H9 (cell line): Measurements from ENCODE around the gene IQSEC1. TPM values are rescaled to one million over a fixed set of nuclear protein-coding genes. Genes with fewer than 3 reads are reported as not detected.

ENCODE experiments used
- DNase-seq: peaks from one replicate; pipeline ENCODE4 v3.0.0-alpha.2; 2017
- H2AFZ ChIP-seq: one replicate; pipeline ENCODE4 v1.6.1; 2013; ENCODE audit warnings: mild to moderate bottlenecking, low read length, control low read depth, moderate library complexity
- H2AK5ac ChIP-seq: 2 replicates; pipeline ENCODE4 v1.6.1; 2013; ENCODE audit warnings: low read length, control low read depth, mixed read lengths; ENCODE audit not compliant: insufficient read length
- H2BK120ac ChIP-seq: one replicate; pipeline ENCODE4 v1.6.1; 2013; ENCODE audit warnings: low read depth, mild to moderate bottlenecking, low read length, control low read depth, inconsistent platforms; ENCODE audit not compliant: poor library complexity, severe bottlenecking
- H2BK12ac ChIP-seq: 2 replicates; pipeline ENCODE4 v1.6.1; 2013; ENCODE audit warnings: low read length, control low read depth, mixed read lengths, low read depth; ENCODE audit not compliant: insufficient read length
- H2BK15ac ChIP-seq: 2 replicates; pipeline ENCODE4 v1.6.1; 2013; ENCODE audit warnings: low read depth, low read length, control low read depth
- H2BK20ac ChIP-seq: one replicate; pipeline ENCODE4 v1.6.1; 2013; ENCODE audit warnings: low read depth, mild to moderate bottlenecking, low read length, control low read depth, inconsistent platforms; ENCODE audit not compliant: poor library complexity, severe bottlenecking
- H2BK5ac ChIP-seq: 2 replicates; pipeline ENCODE4 v1.6.1; 2013; ENCODE audit warnings: low read length, control low read depth, mixed read lengths; ENCODE audit not compliant: insufficient read length
- H3K14ac ChIP-seq: 2 replicates; pipeline ENCODE4 v1.6.1; 2013; ENCODE audit warnings: low read length, control low read depth; ENCODE audit not compliant: insufficient read depth
- H3K18ac ChIP-seq: 2 replicates; pipeline ENCODE4 v1.6.1; 2013; ENCODE audit warnings: low read depth, mild to moderate bottlenecking, mixed read lengths, low read length, control low read depth; ENCODE audit not compliant: insufficient read length
- H3K23ac ChIP-seq: 2 replicates; pipeline ENCODE4 v1.6.1; 2013; ENCODE audit warnings: low read length, control low read depth, mixed read lengths, low read depth; ENCODE audit not compliant: insufficient read length
- H3K23me2 ChIP-seq: 2 replicates; pipeline ENCODE4 v1.6.1; 2013; ENCODE audit warnings: low read depth, mild to moderate bottlenecking, mixed read lengths, low read length, control low read depth; ENCODE audit not compliant: insufficient read length, poor library complexity, severe bottlenecking
- H3K27ac ChIP-seq: 2 replicates; pipeline ENCODE4 v1.5.1; 2013; ENCODE audit warnings: low read length, control low read depth, mixed read lengths, low read depth; ENCODE audit not compliant: insufficient read length
- H3K27me3 ChIP-seq: 2 replicates; pipeline ENCODE4 v1.6.1; 2013; ENCODE audit warnings: low read length, control low read depth, inconsistent platforms; ENCODE audit not compliant: insufficient read depth
- H3K4ac ChIP-seq: 2 replicates; pipeline ENCODE4 v1.6.1; 2013; ENCODE audit warnings: low read depth, mild to moderate bottlenecking, control low read depth, inconsistent platforms, low read length, moderate library complexity
- H3K4me1 ChIP-seq: 2 replicates; pipeline ENCODE4 v1.6.1; 2013; ENCODE audit warnings: low read length, control low read depth, inconsistent platforms; ENCODE audit not compliant: insufficient read depth
- H3K4me2 ChIP-seq: 2 replicates; pipeline ENCODE4 v1.6.1; 2013; ENCODE audit warnings: low read length, control low read depth, mixed read lengths; ENCODE audit not compliant: insufficient read length, insufficient read depth
- H3K56ac ChIP-seq: 2 replicates; pipeline ENCODE4 v1.6.1; 2013; ENCODE audit warnings: low read depth, mild to moderate bottlenecking, mixed read lengths, low read length, control low read depth; ENCODE audit not compliant: insufficient read length
- H3K79me1 ChIP-seq: 2 replicates; pipeline ENCODE4 v1.6.1; 2013; ENCODE audit warnings: low read depth, mild to moderate bottlenecking, moderate library complexity, low read length, control low read depth, inconsistent platforms; ENCODE audit not compliant: insufficient read depth, poor library complexity, severe bottlenecking
- H3K79me2 ChIP-seq: 2 replicates; pipeline ENCODE4 v1.6.1; 2013; ENCODE audit warnings: low read length, control low read depth, inconsistent platforms; ENCODE audit not compliant: insufficient read depth
- H3K9ac ChIP-seq: 2 replicates; pipeline ENCODE4 v1.6.1; 2013; ENCODE audit warnings: low read length, control low read depth, mixed read lengths; ENCODE audit not compliant: insufficient read length; ENCODE audit errors: extremely low read depth
- H3K9me3 ChIP-seq: one replicate; pipeline ENCODE4 v1.6.1; 2013; ENCODE audit warnings: low read depth, low read length, inconsistent platforms; ENCODE audit not compliant: control insufficient read depth
- H3T11ph ChIP-seq: one replicate; pipeline ENCODE4 v1.6.1; 2013; ENCODE audit warnings: mild to moderate bottlenecking, low read length, control low read depth, inconsistent platforms
- H4K20me1 ChIP-seq: one replicate; pipeline ENCODE4 v1.6.1; 2013; ENCODE audit not compliant: control insufficient read depth, insufficient read length, insufficient read depth
- H4K5ac ChIP-seq: 2 replicates; pipeline ENCODE4 v1.6.1; 2013; ENCODE audit warnings: low read depth, mild to moderate bottlenecking, mixed read lengths, low read length, control low read depth; ENCODE audit not compliant: insufficient read length
- H4K8ac ChIP-seq: replicated peaks from 2 replicates; pipeline ENCODE4 v1.6.1; 2013; ENCODE audit warnings: low read length, control low read depth, mixed read lengths, low read depth; ENCODE audit not compliant: insufficient read length
- H4K91ac ChIP-seq: 2 replicates; pipeline ENCODE4 v1.6.1; 2013; ENCODE audit warnings: low read depth, mild to moderate bottlenecking, moderate library complexity, mixed read lengths, low read length, control low read depth; ENCODE audit not compliant: insufficient read length
- H3K27ac Mint-ChIP-seq, 3 experiments: 2 replicates in 2 of 3; 3 replicates in 1 of 3; pipeline ENCODE4 v1.8.0; 2020 to 2021; ENCODE audit warnings: mixed read lengths in 3 of 3, mild to moderate bottlenecking in 1 of 3, moderate library complexity in 1 of 3
- H3K27me3 Mint-ChIP-seq: 2 replicates; pipeline ENCODE4 v1.8.0; 2021; ENCODE audit warnings: low read depth, mild to moderate bottlenecking, moderate library complexity, mixed read lengths
- H3K36me3 Mint-ChIP-seq, 3 experiments: 2 replicates in 2 of 3; 3 replicates in 1 of 3; pipeline ENCODE4 v1.8.0; 2020 to 2021; ENCODE audit warnings: low read depth in 3 of 3, mixed read lengths in 3 of 3; ENCODE audit not compliant: insufficient read depth in 1 of 3
- H3K4me1 Mint-ChIP-seq, 2 experiments: 2 replicates each; pipeline ENCODE4 v1.8.0; 2020; ENCODE audit warnings: mixed read lengths in 2 of 2
- H3K4me3 Mint-ChIP-seq, 2 experiments: 2 replicates in 1 of 2; 3 replicates in 1 of 2; pipeline ENCODE4 v1.8.0; 2020 to 2021; ENCODE audit warnings: mild to moderate bottlenecking in 2 of 2, mixed read lengths in 2 of 2, moderate library complexity in 1 of 2
- H3K9me3 Mint-ChIP-seq, 2 experiments: 2 replicates in 1 of 2; 3 replicates in 1 of 2; pipeline ENCODE4 v1.8.0; 2020; ENCODE audit warnings: mild to moderate bottlenecking in 2 of 2, mixed read lengths in 2 of 2, moderate library complexity in 1 of 2
- CTCF ChIP-seq: fragments of 200-600 bp; sonication (generic); conservative IDR thresholded peaks from 3 replicates; pipeline ENCODE4 v1.8.0; 2021; ENCODE audit warnings: antibody characterized with exemption, mild to moderate bottlenecking
- WGBS: extraction: QIAGEN DNeasy Blood & Tissue Kit; methylation state at CpG from one replicate; pipeline ENCODE4 v1.1.7; 2013; ENCODE audit warnings: missing lambda C conversion rate, low lambda C conversion rate, mixed read lengths; ENCODE audit not compliant: insufficient read length; ENCODE audit errors: extremely low coverage; 5-methylcytosine and 5-hydroxymethylcytosine counted together
- total RNA-seq: library from RNA; stranded (reverse); gene quantifications from 2 replicates; pipeline ENCODE4 v1.2.1, GENCODE V29; 2021

IQSEC1 gene
- total RNA-seq, 1 experiment from 2014 or later: 19.1 TPM

GRCh38 chr3:13045241-13045903 is 27.9 kb downstream of the IQSEC1 start:
- no peak overlapping the region for H2AK5ac ChIP-seq
- H2BK20ac ChIP-seq: no peak overlapping the region
- no peaks in the 10 kb centered on the region for H3K4me1 ChIP-seq
- no peaks in the 10 kb centered on the region for H3K27me3 ChIP-seq
- TF ChIP-seq CTCF: no peak
- no peak overlapping the region for H3K27ac ChIP-seq
- Mint-ChIP-seq H3K4me1 (peaks cover 25 to 37% of the 10 kb centered on the region in 2 experiments), H3K9me3 (no peaks in the 10 kb centered on the region; a peak in 1 of 5 replicates), H3K36me3 (no peaks in the 10 kb centered on the region), H3K27me3 (peaks cover 4% of the 10 kb centered on the region), H3K4me3 (no peak overlapping the region; a peak in 1 of 5 replicates), H3K27ac (no peak overlapping the region; a peak in 1 of 7 replicates)
- H3K4me2 ChIP-seq: no peak overlapping the region
- H3K23ac ChIP-seq: no peak overlapping the region
- WGBS: no CpG with 5 or more reads among the region's 16 CpGs
- H3K4ac ChIP-seq: no peak overlapping the region
- no peak overlapping the region for H3K9ac ChIP-seq
- H2AFZ ChIP-seq: no peak overlapping the region
- H3K9me3 ChIP-seq: no peaks in the 10 kb centered on the region
- no peak overlapping the region for H2BK5ac ChIP-seq
- no peak overlapping the region for H2BK120ac ChIP-seq
- no peaks in the 10 kb centered on the region for H3K79me1 ChIP-seq
- no peak overlapping the region for H2BK12ac ChIP-seq
- H4K20me1 ChIP-seq: no peaks in the 10 kb centered on the region
- H3K18ac ChIP-seq: no peak overlapping the region
- H3K79me2 ChIP-seq: no peaks in the 10 kb centered on the region
- H3T11ph ChIP-seq: no peak overlapping the region
- H4K5ac ChIP-seq: no peak overlapping the region
- H3K14ac ChIP-seq: no peak overlapping the region; the same call in 1 of the 2 replicates
- no peak overlapping the region for H4K91ac ChIP-seq
- no peak overlapping the region for H2BK15ac ChIP-seq
- H3K23me2 ChIP-seq: no peaks in the 10 kb centered on the region
- DNase-seq: no peak
- H4K8ac ChIP-seq: no peak overlapping the region
- no peak overlapping the region for H3K56ac ChIP-seq
